Activated CD4-positive, alpha-beta T cell treated with anti-CD3 and anti-CD28 coated beads, Interleukin-2, amount 50 U/mL, for 48 hours (primary cell): ENCODE measurements around the gene SPATA3.
"Not testable (repeated sequence)": the region's sequence is repeated elsewhere in the genome, so short reads cannot be mapped to it uniquely, and the experiment has no call there.

Source experiments
- DNase-seq, 2 experiments: peaks; one replicate each; pipeline ENCODE4 v3.0.0-alpha.2; 2020

SPATA3 gene

GRCh38 chr2:230995821-230996220, at the start of gene SPATA3:
TSS of gene SPATA3 (plus strand) at chr2:230996121. CDS start at chr2:230996234, 113 bp downstream.
- no peak for DNase-seq

- DNase-seq = no peak
Measured at GRCh38 chr2:230946429-230947234, 49.3 kb upstream of the SPATA3 start.

DNA sequence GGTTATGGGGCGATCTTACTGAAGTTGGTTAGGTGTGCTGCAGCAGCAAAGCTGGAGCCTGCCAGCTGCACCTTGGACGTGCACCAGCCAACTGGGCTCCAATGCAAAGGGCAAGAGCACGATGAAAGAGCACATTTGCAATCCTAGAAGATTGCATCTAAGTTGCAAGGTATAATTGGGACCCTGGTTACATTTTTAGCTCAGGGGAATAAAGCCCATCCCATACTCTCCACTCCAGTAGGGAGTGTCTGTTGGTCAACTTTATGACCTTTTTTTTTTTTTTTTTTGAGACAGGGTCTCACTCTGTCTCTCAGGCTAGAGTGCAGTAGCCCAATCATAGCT, 48.7 kb upstream of the SPATA3 start:
- no peak for DNase-seq

GRCh38 chr2:230947908-230948365, 48.0 kb upstream of the SPATA3 start:
- no peak for DNase-seq

DNA sequence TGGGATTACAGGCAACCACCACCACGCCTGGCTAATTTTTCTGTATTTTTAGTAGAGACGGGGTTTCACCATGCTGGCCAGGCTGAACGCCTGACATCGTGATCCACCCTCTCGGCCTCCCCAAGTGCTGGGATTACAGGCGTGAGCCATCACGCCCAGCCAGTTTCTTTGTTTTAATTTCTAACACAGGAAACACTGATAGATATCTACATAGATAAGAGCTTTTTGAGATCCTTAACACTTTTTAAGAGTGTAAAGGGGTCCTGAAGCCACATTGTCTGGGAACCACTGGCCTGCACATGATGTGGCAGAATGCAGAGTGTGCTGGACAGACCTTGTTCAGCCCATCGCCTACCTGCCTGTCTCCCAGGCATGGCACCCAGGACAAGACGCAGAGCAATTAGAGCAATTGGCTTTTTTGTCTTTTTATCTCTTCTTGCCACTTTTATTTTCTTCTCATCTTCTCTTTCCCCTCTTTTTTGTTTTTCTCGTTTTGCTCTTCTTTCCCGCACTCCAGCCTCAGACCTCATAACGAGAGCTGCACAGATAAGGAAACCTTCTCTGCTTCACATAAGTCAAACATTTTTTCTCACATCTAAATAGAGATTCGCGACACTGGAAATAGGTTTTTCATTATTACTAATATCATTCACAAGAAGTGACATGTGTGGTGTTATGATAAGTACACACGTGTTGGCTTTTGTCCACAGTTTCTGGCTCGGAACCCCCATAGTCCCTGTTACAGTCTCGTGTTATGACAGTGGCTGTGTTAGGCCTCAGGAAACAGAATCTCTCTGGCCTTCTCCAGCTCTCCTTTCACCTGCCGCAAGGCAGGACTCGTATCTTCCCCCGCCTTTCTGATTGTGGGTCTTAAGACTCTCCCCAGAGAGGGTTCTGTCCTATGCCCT, 45.7 kb upstream of the SPATA3 start:
- peak in 1 of 2 experiments; percentile 55 for DNase-seq

DNA sequence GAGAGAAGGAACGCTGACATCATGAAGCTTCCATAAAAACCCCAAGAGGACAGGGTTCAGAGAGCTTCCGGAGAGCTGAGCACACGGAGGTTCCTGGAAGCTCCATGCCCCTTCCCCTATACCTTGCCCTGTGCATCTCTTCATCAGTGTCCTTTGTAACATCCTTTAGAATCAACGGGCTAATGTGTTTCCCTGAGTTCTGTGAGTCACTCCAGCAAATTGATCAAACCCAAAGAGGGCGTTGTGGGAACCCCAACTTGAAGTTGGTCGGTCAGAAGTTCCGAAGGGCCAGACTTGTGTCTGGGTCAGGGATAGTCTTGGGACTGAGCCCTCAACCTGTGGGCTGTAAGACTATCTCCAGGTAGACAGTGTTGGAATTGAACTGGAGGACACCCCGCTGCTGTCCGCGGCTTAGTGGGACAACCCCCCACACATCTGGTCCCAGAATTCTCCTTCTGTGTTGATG, 45.0 kb upstream of the SPATA3 start:
- no peak for DNase-seq

DNA sequence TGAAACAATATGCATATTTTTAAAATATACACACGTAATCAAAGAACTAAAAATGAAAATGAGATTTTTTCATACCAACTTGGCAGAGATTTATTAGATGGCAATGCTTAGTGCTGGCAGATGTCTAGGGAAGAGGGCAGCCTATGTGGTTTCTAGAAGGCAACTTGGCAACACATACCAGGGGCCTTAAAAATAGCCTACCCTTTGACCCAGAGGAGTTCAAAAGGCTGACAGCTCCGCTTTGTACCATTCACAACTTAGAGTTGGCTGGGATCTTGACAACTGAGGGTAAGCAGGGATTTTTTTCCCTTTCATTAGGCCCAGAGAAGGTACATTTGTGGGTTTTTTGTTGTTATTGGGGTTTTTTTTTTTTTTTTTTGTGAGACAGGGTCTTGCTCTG, 44.5 kb upstream of the SPATA3 start:
- DNase-seq = no peak

DNA sequence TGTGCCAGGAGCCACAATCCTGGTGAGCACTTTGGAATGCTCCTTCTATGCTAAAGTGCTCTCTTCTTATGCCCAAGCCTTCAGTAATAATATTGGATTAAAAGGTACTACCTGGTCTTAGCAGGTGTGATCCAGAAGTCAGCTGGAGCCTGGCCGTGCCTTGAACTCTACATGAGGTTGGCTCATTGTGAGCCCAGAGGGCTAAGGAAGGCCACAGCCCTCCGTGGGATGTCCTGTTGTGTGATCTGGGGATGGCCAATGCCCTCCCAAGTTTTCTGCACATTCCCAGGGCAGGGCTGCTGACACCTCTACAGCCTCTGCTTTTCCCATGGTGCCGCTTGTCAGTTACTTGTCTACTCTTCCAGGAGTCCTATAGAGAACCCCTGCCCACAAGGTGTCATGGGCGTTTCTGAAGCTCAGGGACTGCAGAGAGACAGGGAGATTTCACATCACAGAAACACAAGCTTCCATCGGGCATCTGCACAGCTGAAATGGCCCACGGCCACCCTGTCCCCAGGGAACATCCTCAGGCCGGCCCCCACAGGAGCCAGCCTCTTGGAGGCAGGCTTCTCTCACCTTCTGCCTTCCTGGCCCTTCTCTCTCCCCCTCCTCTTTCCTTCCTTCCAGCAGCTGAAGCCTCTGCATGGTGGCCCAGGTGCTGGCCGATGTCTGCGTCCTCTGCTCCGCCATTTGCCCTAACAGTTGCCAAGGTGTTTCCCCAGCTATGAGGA, 43.5 kb upstream of the SPATA3 start:
- no peak for DNase-seq

DNA sequence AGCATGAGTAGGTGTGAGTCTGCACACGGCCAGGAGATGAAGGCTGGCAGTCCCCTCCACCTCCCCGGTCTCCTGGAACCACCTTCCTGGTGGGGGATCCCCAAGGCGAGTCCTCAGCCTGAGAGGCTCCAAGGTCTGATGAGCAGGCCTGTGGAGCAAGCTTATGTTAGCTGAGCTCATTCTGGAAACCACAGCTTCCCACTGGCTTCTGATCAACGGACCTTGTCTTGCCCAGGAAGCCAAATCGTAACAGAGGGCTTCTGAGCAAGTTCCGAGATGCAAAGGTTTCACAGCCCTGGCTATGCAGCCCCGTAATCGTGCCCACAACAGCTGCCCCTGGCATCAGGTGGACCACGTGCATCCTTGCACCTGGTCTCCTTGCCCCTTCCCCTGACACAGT, 42.1 kb upstream of the SPATA3 start:
- peak in 1 of 2 experiments; percentile 47 for DNase-seq

- DNase-seq = no peak
Measured at GRCh38 chr2:230954746-230955145, 41.2 kb upstream of the SPATA3 start.

GRCh38 chr2:230955163-230955737, 40.7 kb upstream of the SPATA3 start:
- DNase-seq = no peak

GRCh38 chr2:230956827-230957755, 38.8 kb upstream of the SPATA3 start:
- peak; percentile 55 to 61 for DNase-seq

GRCh38 chr2:230957756-230958391, 38.0 kb upstream of the SPATA3 start:
- no peak for DNase-seq

DNA sequence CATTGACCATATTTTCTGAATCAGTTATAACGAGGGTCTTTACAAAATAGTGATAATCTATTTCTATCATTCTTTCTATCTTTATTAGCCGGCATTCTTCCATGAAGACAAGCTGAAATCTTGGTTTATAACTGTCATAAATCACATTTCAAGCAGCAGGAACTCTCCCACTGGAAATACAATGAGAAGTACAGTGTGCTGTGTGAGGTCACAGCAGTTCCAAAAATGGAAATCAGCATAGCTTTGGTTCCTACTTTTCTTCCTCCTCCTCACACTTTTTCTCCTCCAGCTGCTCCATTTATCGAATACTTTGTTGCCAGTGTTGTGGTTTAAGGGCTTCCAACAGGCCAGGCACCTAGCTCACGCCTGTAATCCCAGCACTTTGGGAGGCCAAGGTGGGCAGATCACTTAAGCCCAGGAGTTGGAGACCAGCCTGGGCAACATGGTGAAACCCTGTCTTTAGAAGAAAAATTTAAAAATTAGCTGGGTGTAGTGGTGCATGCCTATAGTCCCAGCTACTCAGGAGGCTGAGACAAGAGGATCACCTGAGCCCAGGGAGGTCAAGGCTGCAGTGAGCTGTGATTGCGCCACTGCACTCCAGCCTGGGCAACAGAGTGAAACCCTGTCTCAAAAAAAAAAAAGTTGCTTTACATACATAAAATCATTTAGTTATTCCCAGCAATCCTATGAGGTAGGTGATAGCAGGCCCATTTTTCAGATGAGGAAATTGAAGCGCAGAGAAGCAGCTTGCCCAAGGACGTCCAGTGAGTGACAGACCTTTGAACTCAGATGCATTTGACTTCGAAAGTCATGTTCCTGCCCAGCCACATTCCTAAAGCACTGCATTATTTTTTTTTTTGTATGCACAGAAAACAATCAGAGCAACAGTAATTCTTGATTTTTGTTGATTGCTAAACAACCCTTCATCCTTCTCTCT, 36.8 kb upstream of the SPATA3 start:
- DNase-seq = no peak

DNA sequence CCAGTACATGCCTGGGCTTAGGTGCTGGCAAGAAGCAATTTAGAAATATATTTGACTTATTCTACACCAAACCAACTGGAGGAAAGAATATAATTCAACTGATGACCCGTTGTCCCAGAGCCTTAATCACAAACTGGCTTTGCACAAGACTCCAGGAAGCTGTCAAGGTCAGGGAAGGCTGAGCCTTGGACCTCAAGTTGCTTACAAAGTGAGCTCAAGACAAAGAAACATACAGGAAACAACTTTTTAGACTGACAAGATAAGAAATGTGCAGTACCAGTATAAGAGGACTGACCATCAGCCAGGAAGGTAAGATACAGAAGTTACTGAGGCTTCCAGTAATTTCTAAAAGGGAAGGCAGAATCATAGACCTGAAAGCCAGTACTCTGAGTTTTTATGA, 35.9 kb upstream of the SPATA3 start:
- DNase-seq = no peak

GRCh38 chr2:230961091-230961491, 34.8 kb upstream of the SPATA3 start:
- no peak for DNase-seq

DNA sequence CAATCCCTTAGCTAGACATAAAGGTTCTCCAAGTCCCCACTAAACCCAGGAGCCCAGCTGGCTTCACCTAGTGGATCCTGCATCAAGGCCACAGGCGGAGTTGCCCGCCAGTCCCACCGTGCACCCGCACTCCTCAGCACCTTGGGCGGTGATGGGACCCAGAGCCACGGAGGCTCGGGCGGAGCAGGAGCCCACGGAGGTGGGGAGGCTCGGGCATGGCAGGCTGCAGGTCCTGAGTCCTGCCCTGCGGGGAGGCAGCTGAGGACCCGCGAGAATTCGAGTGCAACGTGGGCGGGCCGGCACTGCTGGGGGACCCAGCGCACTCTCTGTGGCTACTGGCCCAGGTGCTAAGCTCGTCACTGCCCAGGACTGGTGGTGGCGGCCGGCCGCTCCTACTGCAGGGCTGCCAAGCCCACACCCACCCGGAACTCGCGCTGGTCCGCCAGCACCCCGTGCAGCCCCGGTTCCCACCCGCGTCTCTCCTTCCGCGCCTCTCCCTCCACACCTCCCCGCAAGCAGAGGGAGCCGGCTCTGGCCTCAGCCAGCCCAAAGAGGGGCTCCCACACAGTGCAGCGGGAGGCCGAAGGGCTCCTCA, 31.7 kb upstream of the SPATA3 start:
- no peak for DNase-seq

DNA sequence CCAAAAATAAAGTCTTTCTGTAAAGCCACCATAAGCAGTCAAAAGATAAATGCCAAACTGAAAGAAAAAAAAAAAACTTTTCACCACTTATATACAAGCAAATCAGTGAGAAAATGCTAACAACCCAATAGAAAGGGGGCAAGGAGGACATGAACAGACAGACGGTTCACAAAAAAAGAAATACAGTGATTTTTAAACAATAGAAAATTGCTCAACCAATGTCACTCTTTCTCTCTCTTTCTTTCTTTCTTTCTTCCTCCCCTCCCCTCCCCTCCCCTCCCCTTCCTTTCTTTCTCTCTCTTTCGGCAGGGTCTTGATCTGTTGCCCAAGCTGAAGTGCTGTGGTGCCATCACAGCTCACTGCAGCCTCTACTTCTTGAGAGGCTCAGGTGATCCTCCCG, 28.8 kb upstream of the SPATA3 start:
- no peak for DNase-seq

- not testable (repeated sequence) for DNase-seq
Measured at GRCh38 chr2:230968314-230968713, 27.6 kb upstream of the SPATA3 start.
